IMR-90 (cell line): ENCODE results near the gene SPATA46. TPM values are rescaled to one million over a fixed set of nuclear protein-coding genes. Genes with fewer than 3 reads are reported as not detected.

Source experiments
- ATAC-seq: fragments of 200-7000 bp; cut with Tn5 transposase; 2 replicates; pipeline ENCODE4 v1.9.1; 2020; ENCODE audit warnings: low read depth, mild to moderate bottlenecking, moderate library complexity
- BruUV-seq: library from RNA; stranded (reverse); fragments of 400-500 nt; replicated peaks from 2 replicates; lab custom pipeline; 2021; lab: Mats Ljungman, UMichigan
- CTCF ChIA-PET: fragments of 300-600 bp; formaldehyde crosslinking; extraction: SDS; loops from one replicate; lab custom pipeline; 2021; ENCODE audit warnings: antibody characterized with exemption; lab: Yijun Ruan, JAX
- POLR2A ChIA-PET: fragments of 300-600 bp; sonication (Branson Sonifier 250); formaldehyde crosslinking; loops from one replicate; lab custom pipeline; 2022; ENCODE audit warnings: antibody characterized with exemption; ENCODE audit not compliant: unreplicated experiment; lab: Charles Lee
- DNase-seq: peaks from one replicate; pipeline ENCODE4 v3.0.0; 2013
- H2AFZ ChIP-seq: replicated peaks from 2 replicates; pipeline ENCODE3; 2013; ENCODE audit warnings: low read length, mild to moderate bottlenecking; ENCODE audit not compliant: poor library complexity
- H2AK5ac ChIP-seq: 2 replicates; pipeline ENCODE4 v1.6.1; 2013; ENCODE audit warnings: low read depth, low read length, inconsistent platforms
- H2AK9ac ChIP-seq: replicated peaks from 2 replicates; pipeline ENCODE3; 2013; ENCODE audit warnings: mild to moderate bottlenecking, low read depth, low read length, moderate library complexity; ENCODE audit not compliant: poor library complexity
- H2BK120ac ChIP-seq: 2 replicates; pipeline ENCODE4 v1.6.1; 2013; ENCODE audit warnings: low read depth, low read length, inconsistent platforms
- H2BK15ac ChIP-seq: 3 replicates; pipeline ENCODE4 v1.6.1; 2013; ENCODE audit warnings: low read depth, low read length, inconsistent platforms
- H2BK20ac ChIP-seq: 2 replicates; pipeline ENCODE4 v1.6.1; 2013; ENCODE audit warnings: low read depth, mild to moderate bottlenecking, inconsistent platforms, low read length, moderate library complexity
- H2BK5ac ChIP-seq: 2 replicates; pipeline ENCODE4 v1.6.1; 2013; ENCODE audit warnings: mild to moderate bottlenecking, low read depth, low read length, inconsistent platforms; ENCODE audit not compliant: poor library complexity, severe bottlenecking
- H3K14ac ChIP-seq: replicated peaks from 2 replicates; pipeline ENCODE4 v1.6.1; 2013; ENCODE audit warnings: low read depth, low read length, inconsistent platforms
- H3K18ac ChIP-seq: 2 replicates; pipeline ENCODE4 v1.6.1; 2013; ENCODE audit warnings: low read depth, low read length, control low read depth
- H3K23ac ChIP-seq: 2 replicates; pipeline ENCODE4 v1.6.1; 2013; ENCODE audit warnings: low read depth, low read length, inconsistent platforms
- H3K27ac ChIP-seq: 2 replicates; pipeline ENCODE4 v1.5.1; 2013; ENCODE audit warnings: mild to moderate bottlenecking, control low read depth, low read length; ENCODE audit not compliant: insufficient read depth
- H3K27me3 ChIP-seq: 2 replicates; pipeline ENCODE4 v1.6.1; 2013; ENCODE audit warnings: low read length; ENCODE audit not compliant: control insufficient read depth, insufficient read depth
- H3K36me3 ChIP-seq: 2 replicates; pipeline ENCODE4 v1.6.1; 2013; ENCODE audit warnings: low read length, mixed read lengths; ENCODE audit not compliant: control insufficient read depth, insufficient read depth
- H3K4ac ChIP-seq: 2 replicates; pipeline ENCODE4 v1.6.1; 2013; ENCODE audit warnings: low read depth, low read length, inconsistent platforms
- H3K4me1 ChIP-seq: 2 replicates; pipeline ENCODE4 v1.6.1; 2013; ENCODE audit warnings: low read length, mixed read lengths; ENCODE audit not compliant: control insufficient read depth, insufficient read depth
- H3K4me2 ChIP-seq: 2 replicates; pipeline ENCODE4 v1.6.1; 2013; ENCODE audit warnings: low read depth, mild to moderate bottlenecking, control low read depth, low read length, moderate library complexity
- H3K4me3 ChIP-seq: 2 replicates; pipeline ENCODE4 v1.5.1; 2013; ENCODE audit warnings: low read depth, mild to moderate bottlenecking, control low read depth, low read length, moderate library complexity; ENCODE audit not compliant: insufficient read depth
- H3K56ac ChIP-seq: 2 replicates; pipeline ENCODE4 v1.6.1; 2013; ENCODE audit warnings: low read length, inconsistent platforms; ENCODE audit not compliant: insufficient read depth; ENCODE audit errors: extremely low read depth
- H3K79me1 ChIP-seq, 2 experiments: 2 replicates each; pipeline ENCODE4 v1.6.1; 2013; ENCODE audit warnings: low read length in 2 of 2, inconsistent platforms in 1 of 2, low read depth in 1 of 2
- H3K9ac ChIP-seq: 2 replicates; pipeline ENCODE4 v1.6.1; 2013; ENCODE audit warnings: low read depth, low read length, control low read depth
- H3K9me1 ChIP-seq: 2 replicates; pipeline ENCODE4 v1.6.1; 2013; ENCODE audit warnings: low read length, inconsistent platforms; ENCODE audit not compliant: insufficient read depth
- H3K9me3 ChIP-seq: 2 replicates; pipeline ENCODE4 v1.6.1; 2013; ENCODE audit warnings: low read length; ENCODE audit not compliant: control insufficient read depth, insufficient read depth
- H4K20me1 ChIP-seq: 2 replicates; pipeline ENCODE4 v1.6.1; 2013; ENCODE audit warnings: low read length, inconsistent platforms; ENCODE audit not compliant: insufficient read depth
- H4K5ac ChIP-seq: 2 replicates; pipeline ENCODE4 v1.6.1; 2013; ENCODE audit warnings: mild to moderate bottlenecking, low read depth, low read length, control low read depth
- H4K8ac ChIP-seq, 2 experiments: 2 replicates each; pipeline ENCODE4 v1.6.1; 2013; ENCODE audit warnings: low read depth in 2 of 2, low read length in 2 of 2, control low read depth in 1 of 2, inconsistent platforms in 1 of 2
- H4K91ac ChIP-seq: 2 replicates; pipeline ENCODE4 v1.6.1; 2013; ENCODE audit warnings: low read depth, low read length, inconsistent platforms; ENCODE audit not compliant: insufficient read depth
- BHLHE40 ChIP-seq: fragments of 150-350 bp; IDR thresholded peaks from 2 replicates; pipeline ENCODE4 v1.6.1; 2016; ENCODE audit warnings: mild to moderate bottlenecking, low read depth, low read length
- CEBPB ChIP-seq: IDR thresholded peaks from 2 replicates; pipeline ENCODE4 v1.6.1; 2012; ENCODE audit warnings: low read depth, low read length, improper control_type of control experiment
- CHD1 ChIP-seq: IDR thresholded peaks from 2 replicates; pipeline ENCODE4 v1.6.1; 2012; ENCODE audit warnings: low read depth, low read length, improper control_type of control experiment
- MAFK ChIP-seq: IDR thresholded peaks from 2 replicates; pipeline ENCODE4 v1.6.1; 2012; ENCODE audit warnings: low read depth, low read length, improper control_type of control experiment
- MAZ ChIP-seq: IDR thresholded peaks from 2 replicates; pipeline ENCODE4 v1.6.1; 2012; ENCODE audit warnings: low read depth, mild to moderate bottlenecking, low read length, improper control_type of control experiment, moderate library complexity, borderline replicate concordance
- MXI1 ChIP-seq: IDR thresholded peaks from 2 replicates; pipeline ENCODE4 v1.6.1; 2012; ENCODE audit warnings: low read depth, mild to moderate bottlenecking, low read length, moderate library complexity, borderline replicate concordance
- NFE2L2 ChIP-seq: fragments of 150-350 bp; IDR thresholded peaks from 2 replicates; pipeline ENCODE4 v1.6.1; 2016; ENCODE audit warnings: low read depth, mild to moderate bottlenecking, low read length
- POLR2A ChIP-seq: IDR thresholded peaks from 2 replicates; pipeline ENCODE4 v1.6.1; 2012; ENCODE audit warnings: mild to moderate bottlenecking, low read depth, low read length
- RAD21 ChIP-seq: IDR thresholded peaks from 2 replicates; pipeline ENCODE4 v1.6.1; 2012; ENCODE audit warnings: low read length, improper control_type of control experiment
- RCOR1 ChIP-seq: IDR thresholded peaks from 2 replicates; pipeline ENCODE4 v1.6.1; 2012; ENCODE audit warnings: mild to moderate bottlenecking, low read length, improper control_type of control experiment; ENCODE audit not compliant: insufficient replicate concordance
- RFX5 ChIP-seq: IDR thresholded peaks from 2 replicates; pipeline ENCODE4 v1.8.0; 2012; ENCODE audit warnings: low read depth, mild to moderate bottlenecking, low read length, moderate library complexity
- SMC3 ChIP-seq: fragments of 150-350 bp; IDR thresholded peaks from 2 replicates; pipeline ENCODE4 v1.6.1; 2016; ENCODE audit warnings: low read depth, mild to moderate bottlenecking, antibody characterized with exemption, low read length, moderate library complexity
- WGBS, 2 experiments: methylation state at CpG; one replicate each; pipeline versions ENCODE4 v1.1.5 to v1.1.7; 2013; ENCODE audit warnings: missing lambda C conversion rate in 2 of 2; ENCODE audit not compliant: insufficient read length in 1 of 2; ENCODE audit errors: extremely low coverage in 2 of 2; 5-methylcytosine and 5-hydroxymethylcytosine counted together
- dilution Hi-C: fragments of 300-500 bp; cut with HindIII; formaldehyde crosslinking; loops from one replicate; pipeline ENCODE4 v1.14.3; 2018; ENCODE audit warnings: low sequenced_read_pairs; ENCODE audit not compliant: unreplicated experiment
- in situ Hi-C: fragments of 300-500 bp; cut with MboI; formaldehyde crosslinking; loops from 3 replicates; pipeline ENCODE4 v1.14.3; 2019; ENCODE audit warnings: low sequenced_read_pairs, inconsistent platforms, mixed read lengths
- intact Hi-C: fragments of 100-400 bp; cut with micrococcal nuclease; formaldehyde crosslinking; loops from 2 replicates; pipeline ENCODE4 v1.10.0; 2022
- polyA plus RNA-seq, 3 experiments: library from polyadenylated mRNA; depleted of rRNA; stranded (reverse); fragments of >200 nt; gene quantifications; 2 replicates each; pipeline ENCODE4 v1.2.3, GENCODE V29; 2012; ENCODE audit warnings: low replicate concordance in 1 of 3
- total RNA-seq: library from RNA; depleted of rRNA; stranded (reverse); fragments of >200 nt; gene quantifications from 2 replicates; pipeline ENCODE4 v1.2.3, GENCODE V29; 2012
- TF ChIP-seq, protein P1 (sequence below): conservative IDR thresholded peaks from 2 replicates; pipeline ENCODE4 v1.5.1; 2012; ENCODE audit warnings: mild to moderate bottlenecking, low read depth, low read length, improper control_type of control experiment
- TF ChIP-seq, protein P2 (sequence below): fragments of 150-350 bp; IDR thresholded peaks from 2 replicates; pipeline ENCODE4 v1.6.1; 2016; ENCODE audit warnings: low read depth, mild to moderate bottlenecking, low read length, moderate library complexity, borderline replicate concordance
- TF ChIP-seq, protein P3 (sequence below): fragments of 150-350 bp; IDR thresholded peaks from 2 replicates; pipeline ENCODE4 v1.6.1; 2017; ENCODE audit warnings: mild to moderate bottlenecking, antibody characterized with exemption, low read length, low read depth

The SPATA46 gene
- total and polyA plus RNA-seq, 2 of the 4 experiments (the other 2 are of a cell fraction), result not detected

DNA sequence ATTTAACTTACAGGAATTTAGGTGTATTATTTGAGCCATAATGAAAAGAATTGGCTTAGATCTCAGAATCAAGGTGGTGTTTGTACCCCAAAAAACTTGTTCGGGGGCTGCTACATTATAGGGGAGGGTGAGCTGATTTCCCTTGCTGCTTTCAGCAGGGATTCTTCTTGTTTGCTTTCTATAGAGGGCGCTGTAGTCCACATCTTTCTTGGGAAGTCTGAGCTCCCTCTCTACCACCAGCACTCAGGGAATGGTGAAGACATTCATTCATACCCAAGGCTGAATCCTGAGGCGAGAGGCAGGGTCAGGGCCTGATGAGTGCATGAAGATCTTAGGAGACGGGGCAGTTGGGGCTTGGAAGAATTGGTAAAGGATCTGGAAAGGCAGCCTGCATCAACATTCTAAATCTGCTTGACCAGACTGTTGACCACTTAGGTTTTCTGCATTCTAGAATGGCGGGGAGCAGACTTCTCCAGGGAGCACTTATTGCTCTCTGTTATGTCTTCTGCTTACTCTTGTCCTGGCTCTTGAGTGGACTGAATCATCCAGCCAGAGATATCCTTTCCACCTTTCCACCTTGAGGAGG lies 18.9 kb downstream of the SPATA46 start:
- dilution Hi-C loops (no loop called here), intact Hi-C loops (no loop called here), in situ Hi-C loops (no loop called here)
- Histone ChIP-seq H4K20me1 (no peaks in the 10 kb centered on the region), H3K27ac (no peak overlapping the region), H3K23ac (no peak overlapping the region), H3K36me3 (no peaks in the 10 kb centered on the region), H2AFZ (no peak overlapping the region), H3K4me1 (no peaks in the 10 kb centered on the region), H3K14ac (no peak overlapping the region), H3K18ac (no peak overlapping the region), H2AK9ac (no peak overlapping the region), H3K9me1 (no peaks in the 10 kb centered on the region; the same call in 1 of the 2 replicates), H3K4me3 (no peak overlapping the region), H3K9ac (no peak overlapping the region), H3K4ac (no peak overlapping the region), H3K79me1 (no peaks in the 10 kb centered on the region), H3K56ac (no peak overlapping the region), H4K5ac (no peak overlapping the region), H4K8ac (no peak overlapping the region), H4K91ac (no peak overlapping the region), H3K9me3 (no peaks in the 10 kb centered on the region), H2BK5ac (no peak overlapping the region), H3K4me2 (no peak overlapping the region), H2BK120ac (no peak overlapping the region), H2BK15ac (no peak overlapping the region), H2AK5ac (no peak overlapping the region), H2BK20ac (no peak overlapping the region), H3K27me3 (peaks cover 5% of the 10 kb centered on the region)
- BruUV-seq, result no TSS peak
- peak; percentile 31 for DNase-seq
- ChIA-PET POLR2A (no interaction called here), CTCF (interaction anchor here (0.6 to 2.3 kb wide), 6 partner anchors 10 to 501 kb away, joined by 3 to 8 read pairs (median 5); partner anchors contain the start of gene C1orf226)
- WGBS, 2 experiments, result no CpG with 5 or more reads among the region's 5 CpGs
- ATAC-seq, result peak; percentile 65
- TF ChIP-seq MXI1, result no peak
- TF ChIP-seq BHLHE40, result no peak
- TF ChIP-seq, protein P1, sequence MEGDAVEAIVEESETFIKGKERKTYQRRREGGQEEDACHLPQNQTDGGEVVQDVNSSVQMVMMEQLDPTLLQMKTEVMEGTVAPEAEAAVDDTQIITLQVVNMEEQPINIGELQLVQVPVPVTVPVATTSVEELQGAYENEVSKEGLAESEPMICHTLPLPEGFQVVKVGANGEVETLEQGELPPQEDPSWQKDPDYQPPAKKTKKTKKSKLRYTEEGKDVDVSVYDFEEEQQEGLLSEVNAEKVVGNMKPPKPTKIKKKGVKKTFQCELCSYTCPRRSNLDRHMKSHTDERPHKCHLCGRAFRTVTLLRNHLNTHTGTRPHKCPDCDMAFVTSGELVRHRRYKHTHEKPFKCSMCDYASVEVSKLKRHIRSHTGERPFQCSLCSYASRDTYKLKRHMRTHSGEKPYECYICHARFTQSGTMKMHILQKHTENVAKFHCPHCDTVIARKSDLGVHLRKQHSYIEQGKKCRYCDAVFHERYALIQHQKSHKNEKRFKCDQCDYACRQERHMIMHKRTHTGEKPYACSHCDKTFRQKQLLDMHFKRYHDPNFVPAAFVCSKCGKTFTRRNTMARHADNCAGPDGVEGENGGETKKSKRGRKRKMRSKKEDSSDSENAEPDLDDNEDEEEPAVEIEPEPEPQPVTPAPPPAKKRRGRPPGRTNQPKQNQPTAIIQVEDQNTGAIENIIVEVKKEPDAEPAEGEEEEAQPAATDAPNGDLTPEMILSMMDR, result peak; percentile 49
- TF ChIP-seq MAFK, result no peak
- no peak for TF ChIP-seq POLR2A
- no peak for TF ChIP-seq RCOR1
- TF ChIP-seq, protein P2, sequence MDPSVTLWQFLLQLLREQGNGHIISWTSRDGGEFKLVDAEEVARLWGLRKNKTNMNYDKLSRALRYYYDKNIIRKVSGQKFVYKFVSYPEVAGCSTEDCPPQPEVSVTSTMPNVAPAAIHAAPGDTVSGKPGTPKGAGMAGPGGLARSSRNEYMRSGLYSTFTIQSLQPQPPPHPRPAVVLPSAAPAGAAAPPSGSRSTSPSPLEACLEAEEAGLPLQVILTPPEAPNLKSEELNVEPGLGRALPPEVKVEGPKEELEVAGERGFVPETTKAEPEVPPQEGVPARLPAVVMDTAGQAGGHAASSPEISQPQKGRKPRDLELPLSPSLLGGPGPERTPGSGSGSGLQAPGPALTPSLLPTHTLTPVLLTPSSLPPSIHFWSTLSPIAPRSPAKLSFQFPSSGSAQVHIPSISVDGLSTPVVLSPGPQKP, result no peak
- TF ChIP-seq, protein P3, sequence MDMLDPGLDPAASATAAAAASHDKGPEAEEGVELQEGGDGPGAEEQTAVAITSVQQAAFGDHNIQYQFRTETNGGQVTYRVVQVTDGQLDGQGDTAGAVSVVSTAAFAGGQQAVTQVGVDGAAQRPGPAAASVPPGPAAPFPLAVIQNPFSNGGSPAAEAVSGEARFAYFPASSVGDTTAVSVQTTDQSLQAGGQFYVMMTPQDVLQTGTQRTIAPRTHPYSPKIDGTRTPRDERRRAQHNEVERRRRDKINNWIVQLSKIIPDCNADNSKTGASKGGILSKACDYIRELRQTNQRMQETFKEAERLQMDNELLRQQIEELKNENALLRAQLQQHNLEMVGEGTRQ, result no peak
- no peak for TF ChIP-seq CEBPB
- peak; percentile 55 for TF ChIP-seq RAD21
- TF ChIP-seq CHD1, result no peak
- no peak for TF ChIP-seq RFX5
- no peak for TF ChIP-seq NFE2L2
- TF ChIP-seq MAZ, result no peak
- TF ChIP-seq SMC3, result peak; percentile 31; the same call in 1 of the 2 replicates
